Measurements from ENCODE around the gene TCP11L2. TPM values are rescaled to one million over a fixed set of nuclear protein-coding genes. Genes with fewer than 3 reads are reported as not detected.
"Not testable (repeated sequence)": the region's sequence is repeated elsewhere in the genome, so short reads cannot be mapped to it uniquely, and the experiment has no call there.

Gene TCP11L2
- total RNA-seq, 4 donors from 2014 or later, result 35.4 to 59.8 (median 41.5) TPM

DNA sequence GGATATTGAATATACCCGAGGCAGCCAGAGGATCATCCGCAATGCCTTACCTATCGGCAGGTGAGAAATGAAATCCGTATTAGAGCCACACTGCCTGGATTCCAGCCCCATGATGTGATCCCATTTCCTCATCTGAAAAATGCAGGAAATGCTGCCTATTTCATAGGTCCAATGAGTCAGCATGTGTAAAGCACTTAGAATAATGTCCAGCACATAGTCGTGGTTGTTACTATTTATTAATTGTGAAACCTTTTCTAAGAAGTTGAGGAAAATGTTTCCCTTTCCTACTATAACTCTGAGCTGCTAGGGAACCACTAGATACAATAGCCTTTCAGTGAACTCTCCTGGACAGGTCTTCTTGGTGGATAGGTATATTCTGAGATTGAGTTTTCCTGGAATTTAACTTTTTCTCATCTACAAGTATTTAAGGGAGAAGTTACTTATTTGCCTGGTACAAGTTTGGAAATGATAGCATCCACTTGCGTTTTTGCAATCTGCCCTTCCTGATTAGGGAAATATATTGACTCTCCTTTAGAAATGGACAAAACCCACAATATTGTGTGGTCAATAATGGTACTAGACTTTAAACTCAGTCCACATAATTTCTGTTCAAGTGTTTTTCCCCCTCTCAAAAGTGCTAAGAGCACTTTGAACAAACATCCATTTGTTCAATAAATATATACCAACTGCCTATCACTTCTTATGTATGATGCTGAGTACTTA lies 67.3 kb downstream of the TCP11L2 start:
- H3K9me3 ChIP-seq, result no peaks in the 10 kb centered on the region
- H3K27me3 ChIP-seq, result no peaks in the 10 kb centered on the region
- TF ChIP-seq POLR2A (IDR thresholded peaks at IDR 0.05) (no peak), EP300 (IDR thresholded peaks at IDR 0.05) (no peak), POLR2AphosphoS5 (IDR thresholded peaks at IDR 0.05) (no peak)
- TF ChIP-seq, protein P1, sequence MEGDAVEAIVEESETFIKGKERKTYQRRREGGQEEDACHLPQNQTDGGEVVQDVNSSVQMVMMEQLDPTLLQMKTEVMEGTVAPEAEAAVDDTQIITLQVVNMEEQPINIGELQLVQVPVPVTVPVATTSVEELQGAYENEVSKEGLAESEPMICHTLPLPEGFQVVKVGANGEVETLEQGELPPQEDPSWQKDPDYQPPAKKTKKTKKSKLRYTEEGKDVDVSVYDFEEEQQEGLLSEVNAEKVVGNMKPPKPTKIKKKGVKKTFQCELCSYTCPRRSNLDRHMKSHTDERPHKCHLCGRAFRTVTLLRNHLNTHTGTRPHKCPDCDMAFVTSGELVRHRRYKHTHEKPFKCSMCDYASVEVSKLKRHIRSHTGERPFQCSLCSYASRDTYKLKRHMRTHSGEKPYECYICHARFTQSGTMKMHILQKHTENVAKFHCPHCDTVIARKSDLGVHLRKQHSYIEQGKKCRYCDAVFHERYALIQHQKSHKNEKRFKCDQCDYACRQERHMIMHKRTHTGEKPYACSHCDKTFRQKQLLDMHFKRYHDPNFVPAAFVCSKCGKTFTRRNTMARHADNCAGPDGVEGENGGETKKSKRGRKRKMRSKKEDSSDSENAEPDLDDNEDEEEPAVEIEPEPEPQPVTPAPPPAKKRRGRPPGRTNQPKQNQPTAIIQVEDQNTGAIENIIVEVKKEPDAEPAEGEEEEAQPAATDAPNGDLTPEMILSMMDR (IDR thresholded peaks at IDR 0.05), result no peak
- no peak for ATAC-seq
- 76 to 82% methylated on average over 6 of the region's 6 CpGs for WGBS, 2 donors (ENCODE audit: low coverage in 1 of 2)
- H3K4me3 ChIP-seq, result no peak overlapping the region
- no peak overlapping the region for H3K27ac ChIP-seq
- H3K36me3 ChIP-seq, result peaks cover 0 to 74% of the 10 kb centered on the region in 2 donors
- no peaks in the 10 kb centered on the region for H3K4me1 ChIP-seq

DNA sequence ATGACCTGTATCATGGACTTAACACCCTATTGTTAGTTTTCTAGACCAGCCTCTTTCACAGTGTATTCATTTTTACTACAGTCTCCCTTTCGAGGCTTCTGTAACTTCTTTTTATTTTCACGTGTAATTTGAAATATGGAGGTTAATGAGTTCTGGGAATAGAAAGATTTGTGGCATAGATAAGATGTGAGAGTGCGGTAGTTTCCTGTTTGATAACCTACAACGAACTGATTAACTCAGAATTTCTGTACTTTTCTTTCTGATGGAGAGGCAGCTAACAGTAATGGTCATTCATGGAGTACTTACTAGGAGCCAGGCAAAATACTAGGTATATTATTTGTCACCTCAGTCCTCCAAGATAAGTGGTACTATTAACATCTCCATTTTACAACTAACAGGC lies 76.3 kb downstream of the TCP11L2 start:
- Histone ChIP-seq H3K36me3 (peaks cover 0 to 83% of the 10 kb centered on the region in 2 donors), H3K9me3 (peaks cover 0 to 8% (median 0%) of the 10 kb centered on the region in 3 donors), H3K27me3 (no peaks in the 10 kb centered on the region), H3K4me3 (no peak overlapping the region), H3K27ac (no peak overlapping the region), H3K4me1 (no peaks in the 10 kb centered on the region)
- no peak for ATAC-seq
- 93 to 95% methylated on average over 3 to 4 of the region's 4 CpGs for WGBS, 2 donors (ENCODE audit: low coverage in 1 of 2)
- TF ChIP-seq, protein P1 (IDR thresholded peaks at IDR 0.05), result no peak
- TF ChIP-seq POLR2A (IDR thresholded peaks at IDR 0.05) (no peak), POLR2AphosphoS5 (IDR thresholded peaks at IDR 0.05) (no peak), EP300 (IDR thresholded peaks at IDR 0.05) (no peak)

DNA sequence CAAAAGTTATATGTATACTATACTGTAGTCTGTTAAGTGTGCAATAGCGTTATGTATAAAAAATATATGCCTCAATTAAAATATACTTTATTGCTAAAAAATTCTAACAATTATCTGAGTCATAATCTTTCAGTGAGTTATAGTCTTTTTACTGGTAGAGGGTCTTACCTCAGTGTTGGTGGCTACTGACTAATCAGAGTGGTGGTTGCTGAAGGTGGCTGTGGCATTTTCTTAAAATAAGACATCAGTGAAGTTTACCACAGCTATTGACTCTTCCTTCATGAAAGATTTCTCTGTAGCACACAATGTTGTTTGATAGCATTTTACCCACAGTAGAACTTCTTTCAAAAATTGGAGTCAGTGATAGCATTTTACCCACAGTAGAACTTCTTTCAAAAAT lies 78.4 kb downstream of the TCP11L2 start:
- TF ChIP-seq, protein P1 (IDR thresholded peaks at IDR 0.05), result no peak
- TF ChIP-seq POLR2A (IDR thresholded peaks at IDR 0.05) (no peak), EP300 (IDR thresholded peaks at IDR 0.05) (no peak), POLR2AphosphoS5 (IDR thresholded peaks at IDR 0.05) (no peak)
- H3K4me1 ChIP-seq, result no peaks in the 10 kb centered on the region
- peaks cover 0 to 8% (median 0%) of the 10 kb centered on the region in 3 donors for H3K9me3 ChIP-seq
- no peaks in the 10 kb centered on the region for H3K27me3 ChIP-seq
- no peak overlapping the region for H3K4me3 ChIP-seq
- WGBS, 2 donors (ENCODE audit: low coverage in 1 of 2), result 93% methylated on average over 1 of the region's 1 CpG
- H3K36me3 ChIP-seq, result peaks cover 0 to 72% of the 10 kb centered on the region in 2 donors
- no peak for ATAC-seq
- H3K27ac ChIP-seq, result no peak overlapping the region

DNA sequence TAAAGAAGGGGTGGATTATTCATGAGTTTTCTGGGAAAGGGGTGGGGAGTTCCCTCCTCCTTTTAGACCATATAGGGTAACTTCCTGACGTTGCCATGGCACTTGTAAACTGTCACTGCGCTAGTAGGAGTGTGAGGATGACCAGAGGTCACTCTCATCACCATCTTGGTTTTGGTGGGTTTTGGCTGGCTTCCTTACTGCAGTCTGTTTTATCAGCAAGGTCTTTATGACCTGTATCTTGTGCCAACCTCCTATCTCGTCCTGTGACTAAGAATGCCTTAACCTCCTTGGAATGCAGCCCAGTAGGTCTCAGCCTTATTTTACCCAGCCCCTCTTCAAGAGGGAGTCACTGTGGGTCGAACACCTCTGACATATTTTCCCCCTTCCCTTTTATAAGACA lies 79.3 kb downstream of the TCP11L2 start:
- H3K27ac ChIP-seq, ATAC-seq, H3K9me3 ChIP-seq, H3K4me1 ChIP-seq, H3K4me3 ChIP-seq, H3K27me3 ChIP-seq: not testable (repeated sequence)
- 76 to 93% methylated on average over 3 of the region's 4 CpGs for WGBS, 2 donors (ENCODE audit: low coverage in 1 of 2)
- H3K36me3 ChIP-seq, result peaks cover 0 to 63% of the 10 kb centered on the region in 2 donors

DNA sequence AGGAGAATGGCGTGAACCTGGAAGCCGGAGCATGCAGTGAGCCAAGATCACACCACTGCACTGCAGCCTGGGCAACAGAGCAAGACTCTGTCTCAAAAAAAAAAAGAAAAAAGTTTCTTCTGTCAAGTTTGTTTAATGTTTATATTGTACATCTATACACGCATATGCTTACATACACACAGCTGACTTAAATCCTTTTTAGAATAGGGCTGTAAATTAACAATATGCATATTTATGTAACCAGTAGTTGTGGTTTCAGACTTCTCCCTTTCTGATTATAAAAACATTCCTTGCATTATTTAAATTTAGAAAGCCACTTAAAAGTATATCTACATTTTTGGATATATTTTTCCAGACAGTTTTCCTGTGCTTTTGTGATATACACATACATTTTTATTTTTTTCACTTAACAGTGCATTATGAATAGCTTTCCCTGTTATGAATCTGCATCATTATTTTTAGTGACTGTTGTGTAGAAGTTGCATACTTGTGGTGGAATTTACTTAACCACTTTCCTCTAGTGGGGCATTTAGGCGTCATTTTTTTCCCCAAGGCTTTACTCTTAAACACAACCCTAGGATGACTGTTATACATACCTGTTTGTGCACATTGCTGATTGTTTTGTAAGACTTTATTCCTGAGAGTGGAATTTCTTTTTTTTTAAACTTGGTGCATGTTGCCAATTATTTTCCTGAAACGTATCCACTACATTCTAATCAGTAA lies 84.4 kb downstream of the TCP11L2 start:
- ATAC-seq, result no peak
- Histone ChIP-seq H3K27me3 (no peaks in the 10 kb centered on the region), H3K4me3 (no peak overlapping the region), H3K9me3 (peaks cover 0 to 7% (median 0%) of the 10 kb centered on the region in 3 donors), H3K36me3 (peaks cover 0 to 26% of the 10 kb centered on the region in 2 donors), H3K4me1 (no peaks in the 10 kb centered on the region), H3K27ac (no peak overlapping the region)
- no peak for TF ChIP-seq EP300 (IDR thresholded peaks at IDR 0.05)
- TF ChIP-seq POLR2AphosphoS5 (IDR thresholded peaks at IDR 0.05), result no peak
- TF ChIP-seq, protein P1 (IDR thresholded peaks at IDR 0.05), result no peak
- no peak for TF ChIP-seq POLR2A (IDR thresholded peaks at IDR 0.05)
- WGBS, 2 donors (ENCODE audit: low coverage in 1 of 2), result 77 to 83% methylated on average over 4 to 5 of the region's 5 CpGs
